GM18508 (cell line): ENCODE results near the gene PRKAR2B.

Experiments
- ATAC-seq: cut with Tn5 transposase; IDR thresholded peaks from one replicate; pipeline ENCODE4 v1.9.1; 2021; ENCODE audit warnings: moderate number of reproducible peaks; ENCODE audit not compliant: insufficient read depth, unreplicated experiment

The PRKAR2B gene

DNA sequence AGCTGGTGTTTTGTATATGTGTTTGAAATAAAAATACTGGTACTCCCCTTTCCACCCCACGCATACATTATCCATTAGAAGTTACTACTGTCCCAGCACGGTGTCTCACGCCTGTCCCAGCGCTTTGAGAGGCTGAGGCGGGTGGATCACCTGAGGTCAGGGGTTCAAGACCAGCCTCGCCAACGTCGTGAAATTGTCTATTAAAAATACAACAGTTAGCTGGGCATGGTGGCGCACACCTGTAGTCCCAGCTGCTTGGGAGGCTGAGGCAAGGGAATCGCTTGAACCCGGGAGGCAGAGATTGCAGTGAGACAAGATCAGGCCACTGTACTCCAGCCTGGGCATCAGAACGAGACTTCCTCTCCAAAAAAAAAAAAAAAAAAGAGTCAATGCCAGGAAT is 127.0 kb downstream of the PRKAR2B start:
- ATAC-seq, result no peak

DNA sequence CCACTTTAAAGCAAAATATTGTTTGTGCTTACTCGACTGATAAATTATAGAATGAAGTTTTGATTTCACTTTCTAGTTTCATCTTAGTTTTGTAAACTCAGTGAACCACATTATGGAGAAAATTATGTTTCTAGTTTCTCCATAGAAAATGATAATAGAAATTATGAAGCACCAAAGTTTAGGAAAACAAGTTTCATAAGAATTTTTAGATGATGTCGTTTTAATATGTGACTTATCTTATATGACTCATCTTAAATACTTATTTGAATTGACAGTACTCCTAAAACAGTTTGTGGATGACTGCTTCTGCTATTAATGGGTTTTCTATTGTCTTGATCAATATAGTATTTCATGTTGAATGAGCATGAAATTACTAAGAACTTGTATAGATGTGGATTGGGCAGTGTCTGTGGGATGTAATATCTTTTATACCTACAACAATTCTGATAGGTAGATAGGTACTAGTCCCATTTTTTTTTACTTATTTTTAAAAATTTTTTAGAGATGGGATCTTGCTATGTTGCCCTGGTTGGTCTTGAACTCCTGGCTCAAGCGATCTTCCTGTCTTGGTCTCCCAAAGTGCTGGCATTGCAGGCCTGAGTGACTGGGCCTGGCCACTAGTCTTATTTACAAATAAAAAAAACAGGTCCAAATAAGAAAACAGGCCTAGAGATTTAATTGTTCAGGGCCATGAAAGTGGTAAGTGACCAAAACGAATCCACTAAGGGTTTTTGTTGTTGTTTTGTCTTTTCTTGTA is 127.9 kb downstream of the PRKAR2B start:
- ATAC-seq, result no peak

DNA sequence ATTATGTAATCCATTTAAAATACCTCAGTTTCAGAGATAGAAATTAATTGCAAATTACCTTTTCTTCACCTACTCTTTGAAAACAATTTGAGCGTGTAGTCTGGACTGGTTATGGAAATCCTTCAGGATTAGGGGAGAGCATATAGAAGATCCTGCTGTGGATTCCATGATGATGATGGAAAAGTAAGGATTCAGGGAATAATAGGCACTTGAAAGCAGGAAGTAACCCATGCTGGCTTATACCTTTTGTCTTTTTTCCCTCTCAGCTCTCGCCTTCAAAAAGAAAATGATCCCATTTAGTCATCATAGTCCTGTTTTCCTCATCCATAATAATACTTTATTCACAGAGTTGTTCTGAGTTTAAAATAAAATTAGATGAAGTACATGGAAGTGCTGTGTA is 128.7 kb downstream of the PRKAR2B start:
- no peak for ATAC-seq

DNA sequence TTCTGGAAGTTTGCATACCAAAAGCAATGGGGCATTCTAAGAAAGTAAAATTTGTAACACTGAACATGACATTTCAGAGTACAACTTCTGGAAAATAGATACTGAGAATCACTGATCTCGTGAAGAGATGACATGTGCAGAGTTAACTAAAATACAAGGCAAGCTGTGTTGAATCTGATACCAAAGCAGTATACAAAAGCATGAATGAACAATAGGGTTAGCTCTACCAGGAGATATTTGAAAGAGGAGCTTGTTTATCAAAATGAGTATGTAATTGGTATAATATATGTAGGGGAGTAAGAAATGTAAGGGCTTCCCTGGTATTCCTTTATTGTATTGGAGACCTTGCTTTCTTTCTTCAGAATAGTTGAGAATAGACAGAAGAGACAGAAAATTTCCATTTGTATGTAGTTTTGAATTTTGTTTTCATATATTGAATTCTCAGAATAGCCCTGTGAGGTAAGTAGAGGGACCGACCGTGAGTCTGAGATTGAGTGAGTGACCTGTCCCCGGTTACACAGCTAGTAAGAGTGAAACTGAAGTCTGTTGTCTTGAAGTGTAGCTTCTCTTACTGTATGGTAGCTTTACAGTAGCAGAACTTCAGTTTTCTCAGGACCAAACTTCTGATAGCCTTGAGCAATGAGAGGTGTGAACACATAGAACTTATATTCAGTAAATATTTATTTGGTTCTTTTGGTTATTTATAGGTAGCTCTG is 129.3 kb downstream of the PRKAR2B start:
- ATAC-seq, result no peak

DNA sequence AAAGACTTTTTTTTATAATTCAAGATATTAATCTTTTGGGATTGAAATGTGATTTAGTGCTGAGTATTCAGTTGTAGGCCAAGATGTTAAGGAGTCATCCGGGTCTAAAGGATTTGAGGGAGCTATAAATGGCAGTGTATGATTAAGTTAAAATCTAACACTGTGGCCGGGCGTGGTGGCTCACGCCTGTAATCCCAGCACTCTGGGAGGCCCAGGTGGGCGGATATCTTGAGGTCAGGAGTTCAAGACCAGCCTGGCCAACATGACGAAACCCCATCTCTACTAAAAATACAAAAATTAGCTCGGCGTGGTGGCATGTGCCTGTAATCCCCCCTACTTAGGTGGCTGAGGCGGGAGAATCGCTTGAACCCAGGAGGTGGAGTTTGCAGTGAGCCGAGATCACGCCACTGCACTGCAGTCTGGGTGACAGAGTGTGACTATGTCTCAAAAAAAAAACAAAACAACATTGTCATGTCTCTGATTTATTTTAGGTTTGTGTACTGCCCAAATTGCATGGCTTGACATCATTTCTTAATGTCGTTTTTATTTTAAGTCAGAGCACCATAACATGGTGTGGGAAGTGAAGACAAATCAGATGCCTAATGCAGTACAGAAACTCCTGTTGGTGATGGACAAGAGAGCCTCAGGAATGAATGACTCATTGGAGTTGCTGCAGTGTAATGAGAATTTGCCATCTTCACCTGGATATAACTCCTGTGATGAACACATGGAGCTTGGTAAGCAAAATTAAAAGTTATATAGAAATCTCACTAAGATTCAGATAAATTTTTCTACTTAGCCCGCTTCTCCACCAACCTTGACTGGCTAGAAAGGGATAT is 135.0 kb downstream of the PRKAR2B start:
- ATAC-seq, result no peak

DNA sequence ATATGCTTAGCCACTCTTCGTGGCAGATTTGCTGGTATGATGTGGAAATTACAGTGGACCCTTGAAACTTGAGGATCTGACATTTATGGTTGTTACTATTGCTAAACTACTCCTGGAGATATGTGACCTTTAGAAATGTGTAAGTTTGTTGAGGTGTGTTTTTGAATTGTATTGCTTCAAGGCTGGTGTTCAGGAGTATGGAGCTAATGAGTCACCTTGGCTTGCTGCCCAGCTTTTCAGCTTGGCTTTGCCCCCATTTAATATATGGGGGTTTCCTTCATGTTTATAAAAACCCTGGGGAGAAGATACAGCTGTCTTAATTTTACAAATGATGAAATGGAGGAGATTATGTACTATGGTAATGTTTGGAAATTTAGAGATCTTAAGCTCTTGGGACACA is 135.9 kb downstream of the PRKAR2B start:
- ATAC-seq, result no peak

DNA sequence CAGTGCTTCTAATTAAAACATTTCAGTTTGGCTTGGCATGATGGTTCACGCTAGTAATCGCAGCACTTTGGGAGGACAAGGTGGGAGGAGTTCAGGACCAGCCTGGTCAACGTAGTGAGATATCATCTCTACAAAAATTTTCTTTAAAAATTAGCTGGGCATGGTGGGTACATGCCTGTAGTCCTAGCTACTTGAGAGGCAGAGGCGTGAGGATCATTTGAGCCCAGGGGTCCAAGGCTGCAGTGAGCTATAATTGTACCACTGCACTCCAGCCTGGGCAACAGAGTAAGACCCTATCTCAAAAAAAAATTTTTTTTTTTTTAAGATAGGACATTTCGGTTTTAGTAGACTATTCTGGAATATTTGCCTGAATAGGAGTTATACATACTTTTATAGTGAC is 136.7 kb downstream of the PRKAR2B start:
- no peak for ATAC-seq

DNA sequence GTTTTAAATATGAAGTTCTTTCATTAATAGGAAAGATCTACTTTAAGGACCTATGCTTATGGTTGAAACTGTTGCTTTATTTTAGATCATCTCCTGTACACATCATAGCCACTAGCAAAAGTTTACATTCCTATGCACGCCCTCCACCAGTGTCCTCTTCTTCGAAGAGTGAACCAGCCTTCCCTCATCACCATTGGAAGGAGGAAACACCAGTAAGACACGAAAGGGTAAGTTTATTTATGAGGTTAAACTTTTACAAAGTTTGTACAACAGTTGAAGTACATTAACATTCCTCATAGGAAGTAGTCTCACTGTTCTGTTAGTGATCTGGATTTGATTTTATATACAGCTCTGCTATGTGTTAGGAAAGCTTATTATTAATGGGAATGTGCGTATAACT is 141.2 kb downstream of the PRKAR2B start:
- ATAC-seq, result no peak

DNA sequence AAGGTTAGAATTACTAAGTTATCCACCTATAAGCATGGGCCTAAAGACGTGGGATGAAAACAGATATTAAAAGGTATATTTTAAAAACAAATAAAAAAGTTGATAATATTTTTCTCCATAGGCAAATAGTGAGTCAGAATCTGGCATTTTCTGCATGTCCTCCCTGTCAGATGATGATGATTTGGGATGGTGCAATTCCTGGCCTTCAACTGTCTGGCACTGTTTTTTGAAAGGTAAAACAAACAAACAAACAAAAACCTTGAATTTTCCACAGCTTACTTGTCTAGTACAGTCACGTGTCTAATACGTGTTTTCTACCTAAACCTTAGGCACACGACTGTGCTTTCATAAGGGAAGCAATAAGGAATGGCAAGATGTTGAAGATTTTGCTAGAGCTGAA is 141.7 kb downstream of the PRKAR2B start:
- no peak for ATAC-seq

DNA sequence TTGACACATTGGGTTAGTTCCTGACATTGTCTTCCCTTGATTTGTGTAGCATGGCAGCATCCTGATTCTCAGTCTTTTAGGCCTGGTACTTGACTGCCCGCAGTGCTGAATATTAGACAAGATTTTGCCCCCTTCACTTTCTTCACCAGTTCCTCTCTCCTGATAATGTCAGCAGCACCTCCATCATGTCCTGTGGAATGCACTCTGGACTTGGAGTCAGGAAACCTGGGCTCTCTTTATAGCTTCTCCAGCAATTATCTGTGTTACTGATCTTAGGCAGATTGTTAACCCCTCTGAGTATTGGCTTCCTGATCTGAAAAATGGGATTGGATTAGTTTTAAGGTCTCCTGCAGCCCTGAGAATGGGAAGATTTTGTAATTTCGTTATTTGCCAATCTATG is 143.3 kb downstream of the PRKAR2B start:
- no peak for ATAC-seq

DNA sequence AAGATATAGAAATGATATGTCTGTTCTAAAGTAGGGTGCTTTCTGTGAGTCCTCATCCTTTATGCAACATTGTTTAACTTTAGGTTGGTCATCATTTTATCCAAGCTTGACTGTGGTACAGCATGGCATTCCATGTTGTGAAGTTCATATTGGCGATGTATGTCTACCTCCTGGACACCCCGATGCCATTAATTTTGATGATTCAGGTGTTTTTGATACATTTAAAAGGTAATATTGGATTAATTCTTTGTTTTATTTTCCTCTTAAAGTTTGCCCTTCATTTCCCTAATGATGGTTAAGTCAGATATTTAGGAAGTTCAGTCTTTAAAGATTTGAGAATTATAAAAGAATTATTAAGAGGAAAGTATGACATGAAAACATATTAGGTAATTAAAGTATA is 145.6 kb downstream of the PRKAR2B start:
- ATAC-seq, result no peak

DNA sequence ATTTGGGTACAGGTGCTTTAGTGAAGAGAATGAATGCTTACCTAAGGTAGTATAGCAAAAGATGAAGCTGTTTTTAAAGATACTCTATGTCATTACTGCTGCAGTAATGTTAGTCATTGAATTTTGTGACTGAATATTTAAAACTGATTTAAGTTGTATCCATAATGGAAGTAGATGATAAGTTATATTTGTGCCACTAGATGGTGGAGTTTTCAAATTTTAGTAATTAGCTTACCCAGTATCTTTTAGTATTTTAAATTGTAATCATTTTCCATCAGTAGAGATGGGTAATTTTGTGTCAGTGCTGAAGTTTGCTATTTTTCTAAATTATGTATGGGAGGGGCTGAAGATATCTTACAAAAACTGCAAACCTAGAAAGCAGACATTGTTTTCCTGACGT is 149.5 kb downstream of the PRKAR2B start:
- ATAC-seq, result no peak

DNA sequence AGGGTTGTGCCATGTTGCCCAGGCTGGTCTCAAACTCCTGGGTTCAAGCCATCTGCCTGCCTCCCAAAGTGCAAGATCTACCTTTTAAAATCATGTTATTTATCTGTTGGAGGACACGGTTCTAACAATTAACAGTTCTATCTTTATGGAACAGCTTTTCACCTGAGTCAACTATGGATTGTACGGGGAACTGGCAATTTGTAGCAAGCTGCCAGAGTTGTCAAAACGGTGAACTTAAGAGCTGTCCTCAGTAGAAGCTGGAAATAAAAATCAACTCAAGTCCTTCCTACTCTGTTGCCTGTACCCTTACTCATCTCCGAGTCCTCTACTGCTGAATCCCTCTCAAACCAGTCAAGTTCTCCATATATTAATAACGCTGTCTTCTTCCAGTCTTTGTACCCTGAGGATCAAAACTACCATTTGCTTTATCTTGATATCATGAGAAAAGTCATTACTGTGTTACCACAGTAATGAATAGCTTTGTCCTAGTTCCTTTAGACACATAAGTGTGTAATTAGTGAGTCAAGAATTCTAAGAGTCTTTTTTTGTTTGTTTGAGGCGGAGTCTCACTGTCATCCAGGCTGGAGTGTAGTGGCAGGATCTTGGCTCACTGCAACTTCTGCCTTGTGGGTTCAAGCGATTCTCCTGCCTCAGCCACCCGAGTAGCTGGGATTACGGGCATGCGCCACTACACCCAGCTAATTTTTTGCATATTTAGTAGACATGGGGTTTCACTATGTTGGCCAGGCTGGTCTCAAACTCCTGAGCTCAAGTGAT is 152.5 kb downstream of the PRKAR2B start:
- ATAC-seq, result no peak

DNA sequence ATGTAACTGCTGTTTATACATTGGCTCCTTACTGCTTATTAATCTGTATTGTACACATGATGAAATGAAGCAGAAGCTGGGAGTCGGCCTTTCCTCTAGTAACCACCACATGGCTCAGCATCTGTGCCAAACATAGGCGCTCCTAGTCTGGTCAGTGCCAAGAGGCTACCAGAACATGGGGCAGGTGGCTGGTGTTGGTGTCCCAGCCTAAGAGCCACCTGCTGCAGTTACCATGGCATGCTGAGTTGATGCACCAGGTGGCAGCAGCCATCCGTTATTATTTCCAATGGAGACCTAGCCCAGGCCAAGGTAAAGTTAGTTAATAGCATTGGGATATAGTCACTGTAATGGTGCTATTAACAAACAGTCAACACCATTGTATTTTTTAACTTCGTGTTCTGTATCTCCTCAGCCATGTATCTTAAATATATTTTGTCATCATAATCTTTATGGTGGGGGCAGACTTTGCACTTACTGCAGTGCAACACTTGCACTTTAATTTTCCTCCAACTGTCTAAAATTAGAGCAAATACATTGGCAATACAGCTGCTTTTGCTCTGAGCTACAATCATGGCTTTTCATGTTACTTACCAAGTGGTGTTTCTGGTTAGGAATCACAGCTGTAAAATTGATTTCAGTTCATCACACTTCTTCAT is 157.4 kb downstream of the PRKAR2B start:
- no peak for ATAC-seq

DNA sequence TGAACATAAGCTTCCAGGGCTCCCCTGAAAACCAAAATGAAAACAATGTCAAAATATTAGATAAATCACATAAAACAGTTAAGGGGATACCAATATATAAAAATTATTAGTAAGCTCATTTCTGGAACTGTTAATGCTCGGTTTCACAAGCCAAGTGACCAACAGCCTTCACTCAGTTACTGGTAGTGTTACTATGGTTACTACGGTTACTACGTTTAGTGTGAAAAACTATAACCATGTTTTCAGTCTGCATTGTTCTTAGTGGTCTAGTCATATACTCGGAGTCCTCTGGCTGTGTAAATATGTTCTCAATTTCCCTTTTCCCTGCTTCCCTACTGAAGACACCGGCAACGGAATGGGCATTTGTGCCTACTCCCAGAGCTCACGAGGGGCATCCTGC is 159.1 kb downstream of the PRKAR2B start:
- ATAC-seq, result no peak

DNA sequence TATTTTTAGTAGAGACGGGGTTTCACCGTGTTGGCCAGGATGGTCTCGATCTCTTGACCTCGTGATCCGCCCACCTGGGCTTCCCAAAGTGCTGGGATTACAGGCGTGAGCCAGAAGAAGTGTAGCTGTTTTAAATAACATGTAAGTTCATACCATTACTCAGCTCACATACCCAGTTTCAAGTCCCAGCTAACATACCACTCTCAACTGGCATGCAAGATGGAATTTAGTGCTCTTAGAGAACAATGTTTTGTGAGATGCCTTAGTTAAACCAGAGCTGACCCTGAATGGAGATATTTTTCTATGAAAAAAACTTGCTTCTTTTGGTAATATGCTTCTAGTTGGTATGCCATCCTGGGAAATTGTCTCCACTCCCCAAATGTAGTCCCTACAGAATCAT is 161.6 kb downstream of the PRKAR2B start:
- ATAC-seq, result no peak

DNA sequence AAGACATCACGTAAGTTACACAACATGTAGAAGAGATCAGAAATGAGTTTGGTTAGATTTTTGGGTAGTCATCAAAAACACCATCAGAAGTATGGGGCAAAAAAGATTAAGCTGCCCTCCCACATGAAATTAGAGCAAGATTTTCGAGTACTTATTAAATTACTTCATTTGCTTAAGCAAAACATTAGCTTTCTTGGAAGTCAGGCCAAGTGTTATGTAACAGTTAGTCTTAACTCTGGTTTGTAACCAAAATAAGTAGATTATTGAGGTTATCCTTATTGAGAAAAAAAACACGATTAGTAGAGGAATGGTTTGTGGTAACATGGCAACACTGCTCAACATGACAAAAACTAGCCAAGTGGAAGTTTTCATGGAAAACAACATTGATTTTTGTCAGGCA is 162.2 kb downstream of the PRKAR2B start:
- no peak for ATAC-seq

DNA sequence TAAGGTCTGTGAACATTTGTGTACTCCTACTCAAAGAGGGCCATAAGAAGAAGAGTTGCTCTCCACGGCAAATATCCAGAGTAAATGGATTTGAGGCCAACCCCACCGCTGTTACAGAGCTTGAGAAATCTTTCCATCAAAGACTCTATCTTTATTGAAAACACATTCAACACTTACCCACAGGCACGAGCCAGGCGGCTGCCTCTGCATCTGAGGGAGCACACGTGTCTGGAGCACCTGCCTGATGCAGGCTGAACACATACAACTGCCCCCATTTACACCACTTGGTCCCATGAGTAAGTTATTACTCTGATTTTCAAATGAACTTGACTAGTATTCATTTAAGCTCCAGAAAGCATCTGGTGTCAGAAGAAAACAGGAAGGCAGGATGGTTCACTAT is 163.0 kb downstream of the PRKAR2B start:
- ATAC-seq, result no peak

DNA sequence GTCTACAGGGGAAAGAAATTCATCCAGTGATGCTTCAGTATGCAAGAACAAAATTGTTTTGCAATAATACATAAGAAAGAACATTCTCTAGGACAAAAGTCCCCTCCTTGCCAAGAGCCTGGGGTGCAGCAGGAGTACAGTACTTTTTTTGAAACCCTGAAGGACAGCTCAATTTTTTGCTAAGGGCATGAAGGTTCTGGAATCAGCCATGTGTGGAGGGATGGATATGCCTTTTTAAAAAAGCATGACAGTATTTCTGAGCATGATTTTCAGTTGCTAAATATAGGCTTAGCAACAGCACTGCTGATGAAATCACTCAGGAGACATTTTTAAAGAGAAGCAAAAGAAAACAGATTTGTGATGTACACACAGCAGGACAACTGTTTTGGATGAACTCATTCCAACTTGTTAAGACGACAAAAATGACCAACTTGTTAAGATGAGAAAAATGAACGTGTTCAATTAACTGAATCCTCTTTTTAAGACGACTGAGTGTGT is 163.6 kb downstream of the PRKAR2B start:
- no peak for ATAC-seq

DNA sequence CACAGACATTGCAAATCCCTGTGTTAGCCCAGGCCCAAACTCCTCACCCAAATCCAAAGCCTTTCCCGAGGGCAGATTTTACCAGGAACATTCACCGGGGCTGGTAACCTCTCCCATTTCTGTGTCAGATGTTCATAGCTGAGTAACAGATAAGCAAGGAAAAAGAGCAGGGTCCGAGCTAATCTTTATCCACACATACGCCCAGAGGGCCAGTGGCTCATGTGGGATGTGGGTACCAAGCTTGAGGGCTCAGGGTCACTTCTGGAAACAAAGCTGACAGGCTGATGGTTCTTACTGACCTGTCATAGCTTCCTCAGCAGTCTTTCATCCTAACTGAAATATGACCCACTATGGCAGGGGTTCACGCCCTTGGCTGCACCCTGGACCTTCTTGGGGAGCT is 164.1 kb downstream of the PRKAR2B start:
- ATAC-seq, result no peak
